NCI-H146 (cell line): ENCODE measurements around the gene DDX17.

Experiments
- DNase-seq: peaks from one replicate; lab custom pipeline; 2025; lab: John Stamatoyannopoulos, UW

The DDX17 gene

DNA sequence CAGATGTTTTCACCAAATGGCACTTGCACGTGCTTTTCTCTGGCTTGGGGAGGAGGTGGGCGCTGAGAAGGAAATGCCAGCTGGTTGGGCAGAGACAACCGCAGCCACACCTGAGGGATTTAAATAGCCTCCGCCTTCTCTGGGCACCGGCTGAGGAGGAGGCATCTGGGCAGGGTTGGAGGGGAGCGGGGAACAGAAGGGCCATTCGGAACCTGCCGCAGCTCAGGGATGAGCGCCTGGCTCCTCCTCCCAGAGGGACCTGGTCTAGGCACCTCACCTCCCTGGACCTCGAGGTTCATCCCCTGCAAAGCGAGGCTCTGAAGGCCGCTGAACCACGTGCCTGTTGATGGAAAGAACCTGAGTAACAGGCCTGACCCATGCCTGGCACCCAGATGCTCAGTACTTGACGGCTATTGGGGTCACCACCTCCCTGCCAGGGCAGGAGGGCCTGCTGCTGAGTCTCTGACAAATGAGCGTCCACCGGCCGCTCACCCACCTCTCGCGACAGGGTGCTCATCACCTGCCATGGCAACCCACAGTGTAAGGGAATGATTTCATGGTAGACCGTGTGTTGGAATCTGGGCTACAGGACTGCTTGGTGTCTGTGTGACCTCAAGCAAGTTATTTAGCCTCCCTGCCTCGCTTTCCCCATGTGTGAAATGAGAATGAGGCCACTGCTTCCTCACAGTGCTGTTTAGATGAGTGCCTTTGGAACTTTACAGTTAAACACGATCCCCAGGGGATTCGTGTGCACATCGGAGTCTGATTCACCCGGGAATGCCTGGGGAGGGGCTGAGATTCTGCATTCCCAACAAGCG is 40.2 kb downstream of the DDX17 start:
- DNase-seq, result peak; percentile 13

DNA sequence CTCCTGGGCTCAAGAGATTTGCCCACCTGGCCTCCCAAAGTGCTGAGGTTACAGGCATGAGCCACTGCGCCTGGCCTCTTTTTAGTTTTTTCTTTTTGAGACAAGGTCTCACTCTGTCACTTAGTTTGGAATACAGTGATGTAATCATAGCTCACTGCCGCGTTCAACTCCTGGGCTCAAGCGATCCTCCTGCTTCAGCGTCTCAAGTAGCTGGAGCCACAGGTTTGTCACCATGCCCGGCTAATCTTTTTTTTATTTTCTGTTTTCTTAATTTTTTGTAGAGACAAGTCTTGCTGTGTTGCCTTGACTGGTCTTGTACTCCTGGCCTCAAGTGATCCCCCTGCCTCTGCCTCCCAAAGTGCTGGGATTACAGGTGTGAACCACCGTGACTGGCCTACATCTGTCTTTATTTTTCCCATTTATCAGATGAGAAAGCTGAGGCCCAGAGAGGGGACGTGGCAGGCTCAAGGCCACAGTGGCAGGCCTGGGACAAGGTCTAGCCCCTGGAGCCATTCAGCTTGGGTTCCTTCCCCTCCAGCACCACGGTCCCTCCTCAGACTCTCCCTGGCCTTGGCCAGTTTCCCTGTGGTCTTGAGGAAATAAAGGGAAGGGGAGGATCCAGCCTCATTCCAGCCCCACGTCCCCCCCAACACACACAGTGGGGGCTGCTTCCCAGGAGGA is 41.0 kb downstream of the DDX17 start:
- no peak for DNase-seq

GRCh38 chr22:38462960-38463784 is 42.9 kb downstream of the DDX17 start:
- no peak for DNase-seq

DNA sequence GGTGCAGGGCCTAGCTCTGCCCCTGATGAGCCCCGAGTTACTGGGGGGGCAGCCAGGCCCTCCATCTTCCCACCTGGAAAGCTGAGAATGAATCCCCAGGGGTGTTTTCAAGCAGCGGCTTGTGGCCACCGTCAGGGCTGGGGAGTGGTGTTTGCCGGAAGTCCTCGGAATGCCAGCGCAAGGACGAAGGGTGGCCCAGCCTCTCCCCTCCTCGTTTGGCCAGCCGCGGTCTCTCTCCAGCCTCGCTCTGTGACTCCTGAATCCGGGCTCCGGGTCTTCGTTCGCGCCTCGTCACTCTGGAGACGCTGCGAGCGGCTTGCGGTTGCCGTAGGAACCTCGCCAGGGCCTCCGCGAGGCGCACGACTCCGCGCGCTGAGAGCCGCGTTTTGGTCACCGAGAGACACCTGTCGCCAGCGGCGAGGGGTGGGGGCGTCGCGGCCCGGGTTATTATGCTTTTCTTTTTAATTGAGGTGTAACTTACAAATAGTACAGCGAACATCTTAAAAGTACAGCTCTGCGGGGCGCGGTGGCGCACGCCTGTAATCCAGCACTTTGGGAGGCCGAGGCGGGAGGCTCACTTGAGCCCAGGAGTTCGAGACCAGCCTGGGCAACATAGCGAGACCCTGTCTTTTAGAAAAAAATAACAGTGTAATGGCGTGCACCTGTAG is 44.6 kb downstream of the DDX17 start:
- DNase-seq, result peak; percentile 88

DNA sequence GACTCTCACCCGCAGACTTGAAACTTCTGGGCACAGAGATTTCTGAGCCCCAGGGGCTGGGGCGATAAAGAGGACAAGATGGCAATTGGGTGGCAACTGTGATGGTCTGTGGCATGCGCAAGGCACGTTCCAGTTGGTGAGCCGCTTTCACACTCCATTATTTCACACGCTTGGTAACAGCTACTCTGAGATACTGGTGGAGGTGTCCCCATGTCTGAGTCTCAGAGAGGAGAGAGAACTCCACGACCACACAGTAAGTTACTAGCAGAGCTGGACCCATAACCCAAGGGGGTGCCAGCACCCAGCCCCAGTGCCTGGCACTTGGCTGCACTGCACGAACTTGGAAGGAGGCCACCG is 45.1 kb downstream of the DDX17 start:
- no peak for DNase-seq

- DNase-seq, result no peak
Observed at GRCh38 chr22:38460426-38460840, 45.7 kb downstream of the DDX17 start.

GRCh38 chr22:38456841-38457699 is 49.0 kb downstream of the DDX17 start:
- no peak for DNase-seq

DNA sequence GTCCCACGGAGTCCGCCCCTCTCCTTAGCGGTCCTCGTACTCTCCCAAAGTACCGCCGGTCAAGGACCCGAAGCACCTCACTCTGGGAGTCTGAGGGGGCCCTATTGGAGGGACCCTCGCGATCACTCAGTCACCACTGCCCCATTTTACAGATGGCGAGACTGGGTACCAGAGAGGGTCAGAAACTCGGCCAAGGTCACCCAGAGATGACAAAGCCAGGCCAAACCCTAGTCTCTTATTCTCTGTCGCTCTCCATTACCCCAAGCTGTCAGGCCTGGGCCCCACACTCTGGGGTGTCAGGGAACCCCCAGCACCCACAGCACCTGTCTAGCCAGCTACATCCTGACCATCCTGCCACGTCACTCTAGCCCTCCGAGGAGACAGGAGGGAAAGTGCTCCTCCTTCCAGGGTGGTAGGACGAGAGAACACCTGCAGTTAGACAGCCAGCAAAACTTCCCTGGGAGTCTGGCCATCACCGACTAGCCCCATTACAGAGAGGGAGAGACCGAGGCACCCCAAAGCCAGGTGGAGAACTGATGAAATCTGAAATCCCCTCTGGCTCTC is 49.8 kb downstream of the DDX17 start:
- no peak for DNase-seq

GRCh38 chr22:38455530-38456271 is 50.4 kb downstream of the DDX17 start:
- peak; percentile 35 for DNase-seq

- no peak for DNase-seq
Observed at GRCh38 chr22:38455076-38455529, 51.0 kb downstream of the DDX17 start, which contains the start of gene KCNJ4. Gene KCNJ4, minus strand, starts transcription at chr22:38455199. Its CDS starts 27,067 bp downstream, at chr22:38428132.

GRCh38 chr22:38454353-38455075 is 51.6 kb downstream of the DDX17 start:
- DNase-seq, result no peak

DNA sequence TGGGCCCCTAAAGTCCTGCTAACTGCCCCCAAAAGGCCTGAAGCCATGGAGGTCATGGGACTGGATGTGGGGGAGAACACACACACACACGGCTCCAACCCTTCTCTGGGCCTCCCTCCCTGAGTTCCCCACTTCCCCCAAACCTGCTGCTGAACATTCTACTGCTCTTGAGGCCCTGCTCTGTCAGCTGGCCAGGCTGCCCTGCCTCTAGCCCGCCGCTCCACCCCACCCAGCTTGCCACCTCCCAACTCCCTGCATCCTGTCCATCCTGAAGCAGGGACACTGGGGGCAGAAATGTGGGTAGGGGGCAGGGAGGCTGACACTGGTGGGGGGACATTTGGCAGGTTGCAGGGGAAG is 52.1 kb downstream of the DDX17 start:
- no peak for DNase-seq

- no peak for DNase-seq
Observed at GRCh38 chr22:38453066-38453672, 52.9 kb downstream of the DDX17 start.

- DNase-seq, result no peak
Observed at GRCh38 chr22:38452373-38453065, 53.6 kb downstream of the DDX17 start.

DNA sequence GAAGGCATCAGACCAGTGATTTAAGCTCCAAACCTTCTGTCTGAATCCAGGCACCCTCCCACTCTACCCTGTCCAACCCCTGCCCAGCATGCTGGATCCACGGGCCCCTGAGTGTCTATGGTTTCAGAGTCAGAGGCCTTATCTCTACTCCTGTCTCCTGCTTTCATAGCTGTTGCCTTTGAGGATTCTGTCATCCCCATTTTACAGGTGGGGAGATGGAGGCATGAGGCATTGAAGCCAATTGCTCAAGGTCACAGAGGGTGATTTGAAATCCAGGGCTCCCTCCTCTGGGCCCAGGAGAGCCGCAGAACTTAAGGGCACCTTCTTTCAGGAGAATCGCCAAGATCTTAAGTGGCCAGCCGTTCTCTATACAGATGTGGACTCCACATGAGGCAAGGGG is 54.2 kb downstream of the DDX17 start:
- no peak for DNase-seq

- DNase-seq, result no peak
Observed at GRCh38 chr22:38451404-38451803, 54.7 kb downstream of the DDX17 start.

DNA sequence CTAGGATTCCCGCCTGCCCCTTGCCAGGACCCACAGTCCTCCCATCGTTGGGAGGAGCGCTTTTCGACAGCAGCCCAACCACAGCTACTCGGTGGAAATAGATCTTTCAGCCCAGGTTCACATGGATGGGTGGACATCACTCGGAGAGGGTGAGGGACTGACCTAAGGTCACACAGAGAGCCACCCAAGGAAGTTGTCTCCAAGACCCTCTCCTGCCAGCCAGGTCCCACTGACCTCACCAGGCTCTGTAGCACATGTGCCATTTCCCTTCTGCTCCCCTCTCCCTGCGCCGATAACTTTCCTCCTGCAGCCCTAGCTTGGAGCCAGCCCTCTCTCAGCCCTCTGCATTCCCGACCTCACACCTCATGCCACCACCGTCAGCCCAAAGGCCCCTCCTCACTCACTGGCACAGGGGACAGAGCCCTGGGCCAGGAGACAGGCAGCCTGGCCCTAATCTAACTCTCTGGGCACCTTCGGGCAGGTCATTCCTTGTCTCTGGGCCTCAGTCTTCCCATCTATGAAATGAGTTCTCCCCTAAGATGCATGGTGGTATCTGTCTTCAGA is 55.8 kb downstream of the DDX17 start:
- no peak for DNase-seq

- DNase-seq, result no peak
Observed at GRCh38 chr22:38449776-38450175, 56.3 kb downstream of the DDX17 start.
